ENCODE results near the gene ASAP3. TPM values are rescaled to one million over a fixed set of nuclear protein-coding genes. Genes with fewer than 3 reads are reported as not detected.
A peak's percentile ranks its signal among the peaks of the same experiment; 100 is the strongest.

The ASAP3 gene
- total and polyA plus RNA-seq, 2 of the 13 experiments (the other 11 are each of a cell fraction or from before 2014, with no cell fraction given), result 32.6 to 37.0 TPM

DNA sequence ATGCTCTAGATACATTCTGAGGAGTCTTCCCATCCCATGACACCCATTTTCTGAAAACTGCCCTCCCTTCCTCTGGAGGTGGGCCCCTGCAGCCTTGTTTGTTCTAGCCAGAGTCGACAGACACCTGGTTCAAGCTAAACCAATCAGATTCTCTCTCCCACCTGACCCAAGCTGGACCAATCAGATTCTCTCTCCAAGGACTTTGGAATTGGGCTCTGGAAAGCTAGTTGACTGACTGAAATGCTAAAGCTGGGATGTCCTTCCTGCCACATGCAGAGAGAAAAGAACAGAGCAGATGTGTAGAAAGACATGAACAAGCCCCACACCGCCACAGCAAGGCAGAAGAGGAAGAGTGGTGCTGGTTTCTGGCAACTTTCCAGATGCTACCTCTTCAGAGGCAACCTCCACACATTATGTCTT is 24.6 kb downstream of the ASAP3 start (continued):
- TF ChIP-seq, protein P1, sequence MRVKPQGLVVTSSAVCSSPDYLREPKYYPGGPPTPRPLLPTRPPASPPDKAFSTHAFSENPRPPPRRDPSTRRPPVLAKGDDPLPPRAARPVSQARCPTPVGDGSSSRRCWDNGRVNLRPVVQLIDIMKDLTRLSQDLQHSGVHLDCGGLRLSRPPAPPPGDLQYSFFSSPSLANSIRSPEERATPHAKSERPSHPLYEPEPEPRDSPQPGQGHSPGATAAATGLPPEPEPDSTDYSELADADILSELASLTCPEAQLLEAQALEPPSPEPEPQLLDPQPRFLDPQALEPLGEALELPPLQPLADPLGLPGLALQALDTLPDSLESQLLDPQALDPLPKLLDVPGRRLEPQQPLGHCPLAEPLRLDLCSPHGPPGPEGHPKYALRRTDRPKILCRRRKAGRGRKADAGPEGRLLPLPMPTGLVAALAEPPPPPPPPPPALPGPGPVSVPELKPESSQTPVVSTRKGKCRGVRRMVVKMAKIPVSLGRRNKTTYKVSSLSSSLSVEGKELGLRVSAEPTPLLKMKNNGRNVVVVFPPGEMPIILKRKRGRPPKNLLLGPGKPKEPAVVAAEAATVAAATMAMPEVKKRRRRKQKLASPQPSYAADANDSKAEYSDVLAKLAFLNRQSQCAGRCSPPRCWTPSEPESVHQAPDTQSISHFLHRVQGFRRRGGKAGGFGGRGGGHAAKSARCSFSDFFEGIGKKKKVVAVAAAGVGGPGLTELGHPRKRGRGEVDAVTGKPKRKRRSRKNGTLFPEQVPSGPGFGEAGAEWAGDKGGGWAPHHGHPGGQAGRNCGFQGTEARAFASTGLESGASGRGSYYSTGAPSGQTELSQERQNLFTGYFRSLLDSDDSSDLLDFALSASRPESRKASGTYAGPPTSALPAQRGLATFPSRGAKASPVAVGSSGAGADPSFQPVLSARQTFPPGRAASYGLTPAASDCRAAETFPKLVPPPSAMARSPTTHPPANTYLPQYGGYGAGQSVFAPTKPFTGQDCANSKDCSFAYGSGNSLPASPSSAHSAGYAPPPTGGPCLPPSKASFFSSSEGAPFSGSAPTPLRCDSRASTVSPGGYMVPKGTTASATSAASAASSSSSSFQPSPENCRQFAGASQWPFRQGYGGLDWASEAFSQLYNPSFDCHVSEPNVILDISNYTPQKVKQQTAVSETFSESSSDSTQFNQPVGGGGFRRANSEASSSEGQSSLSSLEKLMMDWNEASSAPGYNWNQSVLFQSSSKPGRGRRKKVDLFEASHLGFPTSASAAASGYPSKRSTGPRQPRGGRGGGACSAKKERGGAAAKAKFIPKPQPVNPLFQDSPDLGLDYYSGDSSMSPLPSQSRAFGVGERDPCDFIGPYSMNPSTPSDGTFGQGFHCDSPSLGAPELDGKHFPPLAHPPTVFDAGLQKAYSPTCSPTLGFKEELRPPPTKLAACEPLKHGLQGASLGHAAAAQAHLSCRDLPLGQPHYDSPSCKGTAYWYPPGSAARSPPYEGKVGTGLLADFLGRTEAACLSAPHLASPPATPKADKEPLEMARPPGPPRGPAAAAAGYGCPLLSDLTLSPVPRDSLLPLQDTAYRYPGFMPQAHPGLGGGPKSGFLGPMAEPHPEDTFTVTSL (CRISPR knock-in tag; IDR thresholded peaks at IDR 0.05; ENCODE audit: borderline replicate concordance), result no peak
- TF ChIP-seq ZNF556 (CRISPR knock-in tag; IDR thresholded peaks at IDR 0.05; ENCODE audit: borderline replicate concordance) (no peak), TARDBP (CRISPR knock-in tag; IDR thresholded peaks at IDR 0.05) (peak; percentile 60), ZFP90 (CRISPR knock-in tag; IDR thresholded peaks at IDR 0.05; ENCODE audit: borderline replicate concordance) (no peak), REPIN1 (CRISPR knock-in tag; IDR thresholded peaks at IDR 0.05; ENCODE audit: borderline replicate concordance, low read depth) (peak; percentile 38; the same call in 1 of the 2 replicates), RBAK (CRISPR knock-in tag; IDR thresholded peaks at IDR 0.05) (no peak), RNF2 (conservative IDR thresholded peaks at IDR 0.05; ENCODE audit: low read depth) (no peak), ZSCAN20 (CRISPR knock-in tag; IDR thresholded peaks at IDR 0.05; ENCODE audit: borderline replicate concordance) (no peak), TOE1 (CRISPR knock-in tag; IDR thresholded peaks at IDR 0.05) (no peak), SIX1 (CRISPR knock-in tag; IDR thresholded peaks at IDR 0.05; ENCODE audit: borderline replicate concordance) (no peak), TAF1 (CRISPR knock-in tag; IDR thresholded peaks at IDR 0.05) (peak; percentile 58; the same call in 1 of the 2 replicates), USF2 (IDR thresholded peaks at IDR 0.05; ENCODE audit: low read depth, low read length) (peak; percentile 79), USF2 (CRISPR knock-in tag; IDR thresholded peaks at IDR 0.05; ENCODE audit: borderline replicate concordance) (peak; percentile 85; the same call in 1 of the 2 replicates), RAD51 (IDR thresholded peaks at IDR 0.05; ENCODE audit: borderline replicate concordance) (peak; percentile 63), ZNF781 (CRISPR knock-in tag; IDR thresholded peaks at IDR 0.05; ENCODE audit: borderline replicate concordance, not compliant biosample characterization) (no peak), DDIT3 (CRISPR knock-in tag; IDR thresholded peaks at IDR 0.05) (no peak), TAF15 (IDR thresholded peaks at IDR 0.05; ENCODE audit: low read depth, low read length, poor library complexity, severe bottlenecking) (no peak), YEATS4 (CRISPR knock-in tag; IDR thresholded peaks at IDR 0.05; ENCODE audit: borderline replicate concordance) (peak; percentile 53; the same call in 1 of the 2 replicates)
- TF ChIP-seq, protein P2, sequence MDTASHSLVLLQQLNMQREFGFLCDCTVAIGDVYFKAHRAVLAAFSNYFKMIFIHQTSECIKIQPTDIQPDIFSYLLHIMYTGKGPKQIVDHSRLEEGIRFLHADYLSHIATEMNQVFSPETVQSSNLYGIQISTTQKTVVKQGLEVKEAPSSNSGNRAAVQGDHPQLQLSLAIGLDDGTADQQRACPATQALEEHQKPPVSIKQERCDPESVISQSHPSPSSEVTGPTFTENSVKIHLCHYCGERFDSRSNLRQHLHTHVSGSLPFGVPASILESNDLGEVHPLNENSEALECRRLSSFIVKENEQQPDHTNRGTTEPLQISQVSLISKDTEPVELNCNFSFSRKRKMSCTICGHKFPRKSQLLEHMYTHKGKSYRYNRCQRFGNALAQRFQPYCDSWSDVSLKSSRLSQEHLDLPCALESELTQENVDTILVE (CRISPR knock-in tag; IDR thresholded peaks at IDR 0.05), result no peak

All from HepG2 (cell line).